Kidney (tissue), 14 donors: ENCODE data around the gene PDYN. TPM values are rescaled to one million over a fixed set of nuclear protein-coding genes. Genes with fewer than 3 reads are reported as not detected.

ENCODE experiments used
- DNase-seq, 5 donors: peaks; one replicate each; pipeline ENCODE4 v3.0.0-alpha.2; 2013 to 2020
- FAIRE-seq: peaks from 2 replicates; lab custom pipeline; 2012; peaks lifted over from hg19 to GRCh38; lab: Jason Lieb, UNC
- H3K27ac ChIP-seq, 2 donors: one replicate each; pipeline ENCODE4 v1.7.0; 2013; ENCODE audit warnings: low read depth in 2 of 2, low read length in 2 of 2, inconsistent platforms in 1 of 2
- H3K27me3 ChIP-seq: one replicate; pipeline ENCODE4 v1.7.1; 2013; ENCODE audit warnings: low read length, inconsistent platforms; ENCODE audit not compliant: control insufficient read depth, insufficient read depth
- H3K36me3 ChIP-seq, 3 donors: one replicate each; pipeline versions ENCODE4 v1.7.0 to v1.7.1; 2013; ENCODE audit warnings: low read length in 3 of 3, control low read depth in 1 of 3, inconsistent platforms in 1 of 3; ENCODE audit not compliant: insufficient read depth in 3 of 3, control insufficient read depth in 2 of 3
- H3K4me1 ChIP-seq, 3 donors: one replicate each; pipeline versions ENCODE4 v1.7.0 to v1.7.1; 2013; ENCODE audit warnings: low read length in 3 of 3, inconsistent platforms in 1 of 3, low read depth in 1 of 3; ENCODE audit not compliant: control insufficient read depth in 2 of 3, insufficient read depth in 2 of 3
- H3K4me3 ChIP-seq, 3 donors: one replicate each; pipeline versions ENCODE4 v1.7.0 to v1.8.1; 2013; ENCODE audit warnings: low read length in 3 of 3, control low read depth in 1 of 3, inconsistent platforms in 1 of 3
- H3K9ac ChIP-seq, 3 donors: one replicate each; pipeline versions ENCODE4 v1.7.0 to v1.7.1; 2013; ENCODE audit warnings: low read length in 3 of 3, control low read depth in 1 of 3, inconsistent platforms in 1 of 3
- H3K9me3 ChIP-seq, 3 donors: one replicate each; pipeline versions ENCODE4 v1.7.0 to v1.7.1; 2013; ENCODE audit warnings: low read length in 3 of 3, control low read depth in 1 of 3, inconsistent platforms in 1 of 3; ENCODE audit not compliant: control insufficient read depth in 2 of 3, insufficient read depth in 1 of 3
- CTCF ChIP-seq: IDR thresholded peaks from 3 replicates; pipeline ENCODE4 v1.5.1; 2012; ENCODE audit warnings: mild to moderate bottlenecking, moderate library complexity, borderline replicate concordance; ENCODE audit not compliant: insufficient read depth; ENCODE audit errors: extremely low read depth
- intact Hi-C: fragments of 100-400 bp; cut with DNase I; formaldehyde crosslinking; loops from one replicate; pipeline ENCODE4 v1.11.1; 2022
- polyA plus RNA-seq: library from polyadenylated mRNA; stranded (reverse); fragments of 350-450 nt; fragmentation: Illumina TruSeq; extraction: RNeasy Lipid Tissue Mini Kit (QIAGEN cat#74804); gene quantifications from one replicate; pipeline ENCODE4 v1.2.3, GENCODE V29; 2014; ENCODE audit warnings: low read depth, low replicate concordance; ENCODE audit not compliant: insufficient read depth
- total RNA-seq: library from RNA; stranded (reverse); fragmentation: NEBNext Ultra II Directional; extraction: Animal tissue kit (Norgen Biotek cat#: 25700); gene quantifications from one replicate; pipeline ENCODE4 v1.2.1, GENCODE V29; 2021
- donor health status: control.
- donor health status: control.
- donor health status: control.
- donor health status: control.
- donor health status: control.
- donor health status: DM: yes; HTN: yes; CAD: no.
- donor health status: Normal renal cell carcinoma (clear cell type).

PDYN gene
- total and polyA plus RNA-seq, 2 donors from 2014 or later: not detected

- Histone ChIP-seq H3K27ac (no peak overlapping the region), H3K4me1 (peaks cover 0 to 5% (median 0%) of the 10 kb centered on the region in 3 donors), H3K27me3 (no peaks in the 10 kb centered on the region), H3K4me3 (no peak overlapping the region), H3K9ac (no peak overlapping the region), H3K9me3 (no peaks in the 10 kb centered on the region), H3K36me3 (no peaks in the 10 kb centered on the region)
- FAIRE-seq (no peak), DNase-seq (no peak)
- intact Hi-C loops: no loop called here
- no peak for TF ChIP-seq CTCF
These were observed 42.3 kb downstream of the PDYN start for GRCh38 chr20:1951436-1952115.

GRCh38 chr20:1950836-1951235, 43.0 kb downstream of the PDYN start:
- DNase-seq: no peak
- H3K9me3 ChIP-seq: no peaks in the 10 kb centered on the region
- no peak overlapping the region for H3K9ac ChIP-seq
- H3K4me3 ChIP-seq: no peak overlapping the region
- no peak for FAIRE-seq
- H3K27me3 ChIP-seq: peaks cover 2% of the 10 kb centered on the region
- TF ChIP-seq CTCF: no peak
- intact Hi-C loops: no loop called here
- H3K4me1 ChIP-seq: peaks cover 0 to 6% (median 0%) of the 10 kb centered on the region in 3 donors
- H3K27ac ChIP-seq: no peak overlapping the region
- no peaks in the 10 kb centered on the region for H3K36me3 ChIP-seq

- peaks cover 2% of the 10 kb centered on the region for H3K27me3 ChIP-seq
- H3K4me1 ChIP-seq: peaks cover 0 to 13% (median 10%) of the 10 kb centered on the region in 3 donors
- H3K36me3 ChIP-seq: no peaks in the 10 kb centered on the region
- H3K4me3 ChIP-seq: no peak overlapping the region
- no peak overlapping the region for H3K27ac ChIP-seq
- H3K9ac ChIP-seq: no peak overlapping the region
- TF ChIP-seq CTCF: no peak
- intact Hi-C loops: no loop called here
- H3K9me3 ChIP-seq: no peaks in the 10 kb centered on the region
- no peak for FAIRE-seq
- DNase-seq: no peak
These were observed 44.3 kb downstream of the PDYN start for GRCh38 chr20:1949347-1950100.
